DND-41 (cell line): ENCODE data around the gene CFAP141.
A peak's percentile ranks its signal among the peaks of the same experiment; 100 is the strongest.

Source experiments
- ATAC-seq: fragments of 200-7000 bp; cut with Tn5 transposase; 3 replicates; pipeline ENCODE4 v1.9.1; 2021; ENCODE audit warnings: low read depth; ENCODE audit not compliant: insufficient read depth
- DNase-seq: peaks from one replicate; pipeline ENCODE4 v3.0.0-alpha.2; 2020
- H2AFZ ChIP-seq: 2 replicates; pipeline ENCODE4 v1.6.0; 2012; ENCODE audit warnings: low read depth, low read length
- H3K27ac ChIP-seq: 2 replicates; pipeline ENCODE4 v1.5.1; 2012; ENCODE audit warnings: low read length, inconsistent platforms
- H3K27me3 ChIP-seq: fragments of 200-600 bp; sonication (generic); 2 replicates; pipeline ENCODE4 v1.6.0; 2012; ENCODE audit warnings: low read length, mild to moderate bottlenecking, inconsistent platforms; ENCODE audit not compliant: insufficient read depth, poor library complexity
- H3K36me3 ChIP-seq: 2 replicates; pipeline ENCODE4 v1.5.1; 2012; ENCODE audit warnings: low read length, inconsistent platforms; ENCODE audit not compliant: insufficient read depth
- H3K4me1 ChIP-seq: 2 replicates; pipeline ENCODE4 v1.5.1; 2012; ENCODE audit warnings: mild to moderate bottlenecking, low read length; ENCODE audit not compliant: insufficient read depth
- H3K4me2 ChIP-seq: 2 replicates; pipeline ENCODE4 v1.6.0; 2012; ENCODE audit warnings: mild to moderate bottlenecking, moderate library complexity, low read length, inconsistent platforms; ENCODE audit not compliant: insufficient read depth
- H3K4me3 ChIP-seq, 2 experiments: fragments of 200-600 bp in 1 of 2; shearing (Covaris generic) in 1 of 2; 2 replicates each; pipeline ENCODE4 v1.5.1; 2012 to 2016; ENCODE audit warnings: inconsistent platforms in 2 of 2, low read length in 2 of 2, mild to moderate bottlenecking in 2 of 2, low read depth in 1 of 2, moderate library complexity in 1 of 2
- H3K79me2 ChIP-seq: 2 replicates; pipeline ENCODE4 v1.6.0; 2012; ENCODE audit warnings: low read length, inconsistent platforms; ENCODE audit not compliant: insufficient read depth
- H3K9ac ChIP-seq: 2 replicates; pipeline ENCODE4 v1.6.0; 2012; ENCODE audit warnings: low read depth, mild to moderate bottlenecking, inconsistent platforms, low read length, moderate library complexity
- H3K9me3 ChIP-seq: 2 replicates; pipeline ENCODE4 v1.5.1; 2012; ENCODE audit warnings: low read length, moderate library complexity, mild to moderate bottlenecking, inconsistent platforms; ENCODE audit not compliant: insufficient read depth, severe bottlenecking
- H4K20me1 ChIP-seq: 2 replicates; pipeline ENCODE4 v1.6.0; 2012; ENCODE audit warnings: low read length; ENCODE audit not compliant: insufficient read depth
- CTCF ChIP-seq: IDR thresholded peaks from 2 replicates; pipeline ENCODE4 v1.5.1; 2012; ENCODE audit warnings: borderline replicate concordance, low read length, moderate library complexity, mild to moderate bottlenecking; ENCODE audit not compliant: poor library complexity, severe bottlenecking; ENCODE audit errors: extremely low read depth
- EZH2 ChIP-seq: IDR thresholded peaks from 3 replicates; pipeline ENCODE4 v1.6.1; 2012; ENCODE audit warnings: borderline replicate concordance, low read depth, mild to moderate bottlenecking, moderate library complexity, low read length, inconsistent platforms; ENCODE audit not compliant: severe bottlenecking

The CFAP141 gene

GRCh38 chr1:154219541-154219940 is 13.4 kb upstream of the CFAP141 start:
- H2AFZ ChIP-seq, result no peak overlapping the region
- H3K9me3 ChIP-seq, result no peaks in the 10 kb centered on the region
- no peak for ATAC-seq
- peaks cover 53% of the 10 kb centered on the region for H3K4me1 ChIP-seq
- H3K4me3 ChIP-seq, result peak overlapping the region; percentile 63 to 72
- no peak for DNase-seq
- H4K20me1 ChIP-seq, result peaks cover 29% of the 10 kb centered on the region; the same call in 1 of the 2 replicates
- H3K4me2 ChIP-seq, result peak overlapping the region; percentile 87
- peak overlapping the region; percentile 88 for H3K27ac ChIP-seq
- H3K36me3 ChIP-seq, result peaks cover 46% of the 10 kb centered on the region
- H3K79me2 ChIP-seq, result peaks cover 92% of the 10 kb centered on the region
- peak overlapping the region; percentile 81 for H3K9ac ChIP-seq
- TF ChIP-seq EZH2 (no peak), CTCF (no peak)
- no peaks in the 10 kb centered on the region for H3K27me3 ChIP-seq

- Histone ChIP-seq H2AFZ (no peak overlapping the region), H3K27ac (peak overlapping the region; percentile 88), H3K27me3 (no peaks in the 10 kb centered on the region), H3K4me2 (peak overlapping the region; percentile 87), H3K79me2 (peaks cover 89% of the 10 kb centered on the region), H3K36me3 (peaks cover 47% of the 10 kb centered on the region), H4K20me1 (peaks cover 22% of the 10 kb centered on the region; the same call in 1 of the 2 replicates), H3K4me1 (peaks cover 44% of the 10 kb centered on the region), H3K9me3 (no peaks in the 10 kb centered on the region), H3K9ac (peak overlapping the region; percentile 81), H3K4me3 (peak overlapping the region in 1 of 2 experiments; percentile 72; a peak in 3 of 4 replicates)
- ATAC-seq (no peak), DNase-seq (no peak)
- TF ChIP-seq EZH2 (no peak), CTCF (no peak)
Observed at GRCh38 chr1:154218545-154218944, 12.4 kb upstream of the CFAP141 start.

- DNase-seq, result no peak
- peaks cover 73% of the 10 kb centered on the region for H3K36me3 ChIP-seq
- H3K9ac ChIP-seq, result no peak overlapping the region
- no peaks in the 10 kb centered on the region for H3K27me3 ChIP-seq
- no peak overlapping the region for H3K27ac ChIP-seq
- peaks cover 11% of the 10 kb centered on the region for H3K4me1 ChIP-seq
- H3K4me2 ChIP-seq, result no peak overlapping the region
- no peaks in the 10 kb centered on the region for H3K9me3 ChIP-seq
- H3K79me2 ChIP-seq, result peaks cover 39% of the 10 kb centered on the region
- peaks cover 3% of the 10 kb centered on the region; the same call in 1 of the 2 replicates for H4K20me1 ChIP-seq
- H3K4me3 ChIP-seq, result no peak overlapping the region
- no peak for ATAC-seq
- H2AFZ ChIP-seq, result no peak overlapping the region
- TF ChIP-seq CTCF, result no peak
- TF ChIP-seq EZH2, result no peak
Observed at GRCh38 chr1:154213274-154213673, 7.1 kb upstream of the CFAP141 start.
